Activated naive CD8-positive, alpha-beta T cell treated with anti-CD3 and anti-CD28 coated beads for 36 hours (primary cell): ENCODE measurements around the gene MVK. TPM values are rescaled to one million over a fixed set of nuclear protein-coding genes. Genes with fewer than 3 reads are reported as not detected.

Experiments used
- DNase-seq: peaks from one replicate; pipeline ENCODE4 v3.0.0; 2021
- H3K27ac Mint-ChIP-seq: one replicate; pipeline ENCODE4 v1.8.0; 2022; ENCODE audit warnings: mild to moderate bottlenecking, moderate library complexity, mixed read lengths
- H3K27me3 Mint-ChIP-seq: one replicate; pipeline ENCODE4 v1.8.0; 2022; ENCODE audit warnings: mild to moderate bottlenecking, mixed read lengths
- H3K36me3 Mint-ChIP-seq: one replicate; pipeline ENCODE4 v1.8.0; 2021; ENCODE audit warnings: mild to moderate bottlenecking, mixed read lengths
- H3K4me1 Mint-ChIP-seq: one replicate; pipeline ENCODE4 v1.8.0; 2021; ENCODE audit warnings: mixed read lengths
- H3K4me3 Mint-ChIP-seq: one replicate; pipeline ENCODE4 v1.8.0; 2022; ENCODE audit warnings: mild to moderate bottlenecking, moderate library complexity, mixed read lengths
- H3K9me3 Mint-ChIP-seq: one replicate; pipeline ENCODE4 v1.8.0; 2022; ENCODE audit warnings: mixed read lengths
- total RNA-seq, 2 experiments: library from RNA; stranded (reverse); gene quantifications; one replicate each; pipeline ENCODE4 v1.2.3, GENCODE V29; 2021

MVK gene
- total RNA-seq, 2 experiments from 2014 or later: 17.9 to 20.5 TPM

GRCh38 chr12:109587921-109588320, 14.3 kb downstream of the MVK start:
- H3K9me3 Mint-ChIP-seq: no peaks in the 10 kb centered on the region
- no peak for DNase-seq
- H3K4me1 Mint-ChIP-seq: no peaks in the 10 kb centered on the region
- no peak overlapping the region for H3K4me3 Mint-ChIP-seq
- no peaks in the 10 kb centered on the region for H3K36me3 Mint-ChIP-seq
- no peaks in the 10 kb centered on the region for H3K27me3 Mint-ChIP-seq
- H3K27ac Mint-ChIP-seq: no peak overlapping the region

GRCh38 chr12:109588461-109589239, 15.1 kb downstream of the MVK start:
- Mint-ChIP-seq H3K9me3 (no peaks in the 10 kb centered on the region), H3K4me3 (no peak overlapping the region), H3K4me1 (no peaks in the 10 kb centered on the region), H3K27ac (no peak overlapping the region), H3K36me3 (no peaks in the 10 kb centered on the region), H3K27me3 (no peaks in the 10 kb centered on the region)
- DNase-seq: no peak

GRCh38 chr12:109589240-109589590, 15.6 kb downstream of the MVK start:
- Mint-ChIP-seq H3K27ac (no peak overlapping the region), H3K4me3 (no peak overlapping the region), H3K4me1 (peaks cover 2% of the 10 kb centered on the region), H3K36me3 (no peaks in the 10 kb centered on the region), H3K9me3 (no peaks in the 10 kb centered on the region), H3K27me3 (no peaks in the 10 kb centered on the region)
- DNase-seq: no peak

GRCh38 chr12:109589691-109590245, 16.2 kb downstream of the MVK start:
- Mint-ChIP-seq H3K36me3 (peaks cover 2% of the 10 kb centered on the region), H3K4me1 (peaks cover 7% of the 10 kb centered on the region), H3K9me3 (no peaks in the 10 kb centered on the region), H3K27me3 (no peaks in the 10 kb centered on the region), H3K27ac (no peak overlapping the region), H3K4me3 (no peak overlapping the region)
- no peak for DNase-seq

- Mint-ChIP-seq H3K9me3 (no peaks in the 10 kb centered on the region), H3K27ac (no peak overlapping the region), H3K4me3 (no peak overlapping the region), H3K4me1 (peaks cover 14% of the 10 kb centered on the region), H3K36me3 (peaks cover 2% of the 10 kb centered on the region), H3K27me3 (no peaks in the 10 kb centered on the region)
- DNase-seq: no peak
Measured at GRCh38 chr12:109590566-109590965, 17.0 kb downstream of the MVK start.

GRCh38 chr12:109591041-109591440, 17.4 kb downstream of the MVK start:
- Mint-ChIP-seq H3K4me3 (no peak overlapping the region), H3K9me3 (no peaks in the 10 kb centered on the region), H3K4me1 (peaks cover 18% of the 10 kb centered on the region), H3K27me3 (no peaks in the 10 kb centered on the region), H3K27ac (no peak overlapping the region), H3K36me3 (peaks cover 2% of the 10 kb centered on the region)
- DNase-seq: no peak

GRCh38 chr12:109592195-109592904, 18.8 kb downstream of the MVK start:
- Mint-ChIP-seq H3K27ac (no peak overlapping the region), H3K4me3 (no peak overlapping the region), H3K4me1 (peaks cover 18% of the 10 kb centered on the region), H3K27me3 (no peaks in the 10 kb centered on the region), H3K9me3 (no peaks in the 10 kb centered on the region), H3K36me3 (peaks cover 2% of the 10 kb centered on the region)
- DNase-seq: no peak

- Mint-ChIP-seq H3K27me3 (no peaks in the 10 kb centered on the region), H3K9me3 (no peaks in the 10 kb centered on the region), H3K36me3 (peaks cover 2% of the 10 kb centered on the region), H3K4me3 (no peak overlapping the region), H3K4me1 (peaks cover 21% of the 10 kb centered on the region), H3K27ac (no peak overlapping the region)
- DNase-seq: no peak
Measured at GRCh38 chr12:109592905-109593272, 19.3 kb downstream of the MVK start.

- H3K27me3 Mint-ChIP-seq: no peaks in the 10 kb centered on the region
- no peak overlapping the region for H3K27ac Mint-ChIP-seq
Measured at GRCh38 chr12:109594556-109595317, 21.1 kb downstream of the MVK start.

GRCh38 chr12:109595321-109595902, 21.8 kb downstream of the MVK start:
- H3K27ac Mint-ChIP-seq: no peak overlapping the region
- H3K36me3 Mint-ChIP-seq: peaks cover 2% of the 10 kb centered on the region
- peaks cover 23% of the 10 kb centered on the region for H3K4me1 Mint-ChIP-seq
- H3K27me3 Mint-ChIP-seq: no peaks in the 10 kb centered on the region
- no peak overlapping the region for H3K4me3 Mint-ChIP-seq
- peak; percentile 28 for DNase-seq
- H3K9me3 Mint-ChIP-seq: no peaks in the 10 kb centered on the region

More at GRCh38 chr12:109594556-109595317, 21.1 kb downstream of the MVK start:
- peaks cover 23% of the 10 kb centered on the region for H3K4me1 Mint-ChIP-seq
- no peaks in the 10 kb centered on the region for H3K9me3 Mint-ChIP-seq
- no peak overlapping the region for H3K4me3 Mint-ChIP-seq
- no peak for DNase-seq
- peaks cover 2% of the 10 kb centered on the region for H3K36me3 Mint-ChIP-seq

- Mint-ChIP-seq H3K4me3 (no peak overlapping the region), H3K27me3 (no peaks in the 10 kb centered on the region), H3K9me3 (no peaks in the 10 kb centered on the region), H3K4me1 (peaks cover 23% of the 10 kb centered on the region), H3K36me3 (peaks cover 2% of the 10 kb centered on the region), H3K27ac (no peak overlapping the region)
- DNase-seq: peak; percentile 11
Measured at GRCh38 chr12:109596418-109597244, 23.0 kb downstream of the MVK start.

GRCh38 chr12:109597414-109597794, 23.8 kb downstream of the MVK start:
- Mint-ChIP-seq H3K27me3 (no peaks in the 10 kb centered on the region), H3K4me3 (no peak overlapping the region), H3K27ac (no peak overlapping the region), H3K36me3 (peaks cover 2% of the 10 kb centered on the region), H3K4me1 (peaks cover 23% of the 10 kb centered on the region), H3K9me3 (no peaks in the 10 kb centered on the region)
- no peak for DNase-seq

- H3K36me3 Mint-ChIP-seq: peaks cover 2% of the 10 kb centered on the region
- no peaks in the 10 kb centered on the region for H3K9me3 Mint-ChIP-seq
- peaks cover 23% of the 10 kb centered on the region for H3K4me1 Mint-ChIP-seq
- DNase-seq: peak; percentile 56
- no peak overlapping the region for H3K4me3 Mint-ChIP-seq
- H3K27me3 Mint-ChIP-seq: no peaks in the 10 kb centered on the region
- no peak overlapping the region for H3K27ac Mint-ChIP-seq
Measured at GRCh38 chr12:109597795-109598427, 24.3 kb downstream of the MVK start.

- peaks cover 2% of the 10 kb centered on the region for H3K36me3 Mint-ChIP-seq
- H3K4me1 Mint-ChIP-seq: peaks cover 23% of the 10 kb centered on the region
- no peaks in the 10 kb centered on the region for H3K27me3 Mint-ChIP-seq
- no peak for DNase-seq
- H3K9me3 Mint-ChIP-seq: no peaks in the 10 kb centered on the region
- H3K27ac Mint-ChIP-seq: no peak overlapping the region
- no peak overlapping the region for H3K4me3 Mint-ChIP-seq
Measured at GRCh38 chr12:109598428-109598854, 24.8 kb downstream of the MVK start.
